ENCODE data around the gene DDRGK1.

DNA sequence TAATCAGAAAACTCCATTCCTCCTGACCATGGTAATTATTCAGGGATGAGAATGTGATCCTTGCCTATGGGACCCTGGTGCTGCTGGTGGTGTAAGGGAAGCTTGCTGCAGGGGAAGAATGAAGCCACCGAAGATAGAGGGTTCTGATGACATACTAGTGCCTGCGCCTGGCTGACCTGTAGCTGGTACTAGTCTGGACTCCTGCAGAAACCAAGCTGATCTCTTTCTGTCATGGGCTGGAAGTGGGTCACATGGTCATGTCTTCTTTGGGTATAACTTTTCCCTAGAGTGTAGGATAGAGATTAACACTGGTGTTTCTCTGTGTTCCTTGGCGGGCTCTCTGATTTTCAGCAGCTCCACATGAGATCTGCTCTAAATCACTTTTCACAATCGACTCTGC, 43.2 kb upstream of the DDRGK1 start:
- TF ChIP-seq, protein P1, sequence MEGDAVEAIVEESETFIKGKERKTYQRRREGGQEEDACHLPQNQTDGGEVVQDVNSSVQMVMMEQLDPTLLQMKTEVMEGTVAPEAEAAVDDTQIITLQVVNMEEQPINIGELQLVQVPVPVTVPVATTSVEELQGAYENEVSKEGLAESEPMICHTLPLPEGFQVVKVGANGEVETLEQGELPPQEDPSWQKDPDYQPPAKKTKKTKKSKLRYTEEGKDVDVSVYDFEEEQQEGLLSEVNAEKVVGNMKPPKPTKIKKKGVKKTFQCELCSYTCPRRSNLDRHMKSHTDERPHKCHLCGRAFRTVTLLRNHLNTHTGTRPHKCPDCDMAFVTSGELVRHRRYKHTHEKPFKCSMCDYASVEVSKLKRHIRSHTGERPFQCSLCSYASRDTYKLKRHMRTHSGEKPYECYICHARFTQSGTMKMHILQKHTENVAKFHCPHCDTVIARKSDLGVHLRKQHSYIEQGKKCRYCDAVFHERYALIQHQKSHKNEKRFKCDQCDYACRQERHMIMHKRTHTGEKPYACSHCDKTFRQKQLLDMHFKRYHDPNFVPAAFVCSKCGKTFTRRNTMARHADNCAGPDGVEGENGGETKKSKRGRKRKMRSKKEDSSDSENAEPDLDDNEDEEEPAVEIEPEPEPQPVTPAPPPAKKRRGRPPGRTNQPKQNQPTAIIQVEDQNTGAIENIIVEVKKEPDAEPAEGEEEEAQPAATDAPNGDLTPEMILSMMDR (IDR thresholded peaks at IDR 0.05) = no peak
- TF ChIP-seq POLR2A (IDR thresholded peaks at IDR 0.05) = no peak

All from esophagus squamous epithelium (tissue), 4 donors.